Epidermal melanocyte (primary cell): Measurements from ENCODE around the gene CTR9.

Source experiments
- DNase-seq: peaks from one replicate; pipeline ENCODE4 v3.0.0; 2011; ENCODE audit warnings: low spot score; ENCODE audit not compliant: insufficient read length

Gene CTR9

DNA sequence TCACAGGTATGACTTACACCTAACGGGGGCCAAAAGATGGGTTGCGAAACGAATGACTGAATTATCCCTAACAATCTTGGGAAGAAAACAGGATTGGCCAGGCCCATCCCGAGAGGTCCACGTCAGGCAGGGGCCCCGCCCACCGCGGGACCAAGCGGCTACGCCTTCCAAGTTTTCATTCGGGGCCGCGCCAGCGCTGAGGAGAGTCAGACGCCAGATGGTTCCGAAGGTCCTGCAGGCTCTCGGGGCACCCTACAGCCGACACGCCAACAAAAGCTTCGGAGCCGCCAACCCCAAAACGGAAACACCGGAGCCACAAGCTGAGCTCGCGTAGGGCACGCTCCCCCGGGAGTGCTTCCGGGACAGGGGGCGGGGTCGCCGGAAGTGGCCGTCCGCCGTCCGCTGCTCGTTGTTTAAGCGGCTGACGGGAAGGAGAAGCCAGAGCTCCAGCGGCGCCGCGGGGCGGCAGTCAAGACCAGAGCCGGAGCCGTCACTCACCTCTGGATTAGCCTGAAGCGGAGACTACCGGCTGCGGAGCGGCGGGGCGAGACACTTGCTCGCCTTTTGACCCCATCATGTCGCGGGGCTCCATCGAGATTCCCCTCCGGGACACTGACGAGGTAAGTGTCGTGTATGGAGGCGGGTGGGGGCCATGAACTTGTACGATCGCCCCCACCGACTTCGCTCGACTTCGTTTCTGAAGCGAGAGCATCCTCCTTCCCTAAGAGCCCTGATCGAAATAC, at the start of gene CTR9:
Gene CTR9 (plus strand): TSS at position 409 of the 743 bp plus-strand sequence. CDS start 167 bp downstream, at position 576.
- DNase-seq, result peak; percentile 65

- no peak for DNase-seq
These were observed 49.1 kb upstream of the CTR9 start for GRCh38 chr11:10701982-10702381.

DNA sequence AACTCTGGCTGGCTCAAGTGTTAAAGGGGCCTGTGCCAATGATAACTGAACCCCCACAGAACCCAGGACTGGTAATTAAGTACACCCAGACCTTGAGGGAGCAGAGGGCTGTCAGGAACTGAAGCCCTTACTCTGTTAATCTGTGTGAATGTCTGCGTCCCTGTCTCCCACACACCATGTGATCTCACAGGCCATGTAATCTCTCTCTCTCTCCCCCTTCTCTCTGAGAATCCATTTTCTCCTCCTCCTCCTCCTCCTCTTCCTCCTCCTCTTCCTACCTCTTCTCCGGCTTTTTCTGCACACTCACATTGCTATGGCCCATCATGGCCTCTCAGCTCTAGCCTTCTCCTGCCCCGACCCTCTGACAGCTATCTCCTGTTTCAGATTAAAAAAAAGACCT, 42.9 kb upstream of the CTR9 start:
- DNase-seq, result no peak

DNA sequence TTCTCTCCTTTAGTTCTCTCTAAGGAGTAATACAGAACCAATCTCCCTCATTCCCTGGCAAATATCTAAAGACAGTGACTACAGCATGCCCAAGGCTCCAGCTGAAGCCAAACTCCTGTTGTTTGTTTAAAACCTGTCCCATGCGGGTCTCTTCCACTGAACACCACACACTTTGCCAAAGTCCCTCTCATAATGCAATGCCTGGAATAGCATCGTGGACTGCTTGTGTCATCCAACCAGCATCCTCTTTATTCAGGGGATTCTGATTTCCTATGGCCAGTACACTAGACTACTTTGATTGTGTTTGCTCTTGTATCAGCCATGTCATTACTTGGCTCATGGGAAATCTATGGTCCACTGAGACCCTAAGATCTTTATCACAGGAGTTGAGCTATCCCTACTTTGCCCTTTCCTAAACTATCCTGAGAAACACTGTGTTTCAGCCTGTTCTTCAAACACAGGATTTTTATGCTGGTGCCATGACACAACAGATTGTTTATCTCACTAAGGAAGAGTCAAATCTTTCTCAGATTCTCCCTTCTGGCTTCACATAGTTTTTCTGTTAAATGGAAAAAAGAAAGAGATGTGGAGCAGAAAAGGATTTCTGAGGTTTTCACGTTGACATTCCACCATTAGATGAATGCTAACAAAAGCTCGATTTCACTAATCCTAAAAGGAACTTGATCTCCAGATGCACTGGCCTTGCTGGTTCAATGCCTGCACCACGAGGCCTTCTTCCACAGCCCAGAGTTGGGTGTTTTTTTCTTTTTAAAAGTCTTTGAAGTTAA, 41.6 kb upstream of the CTR9 start:
- no peak for DNase-seq

DNA sequence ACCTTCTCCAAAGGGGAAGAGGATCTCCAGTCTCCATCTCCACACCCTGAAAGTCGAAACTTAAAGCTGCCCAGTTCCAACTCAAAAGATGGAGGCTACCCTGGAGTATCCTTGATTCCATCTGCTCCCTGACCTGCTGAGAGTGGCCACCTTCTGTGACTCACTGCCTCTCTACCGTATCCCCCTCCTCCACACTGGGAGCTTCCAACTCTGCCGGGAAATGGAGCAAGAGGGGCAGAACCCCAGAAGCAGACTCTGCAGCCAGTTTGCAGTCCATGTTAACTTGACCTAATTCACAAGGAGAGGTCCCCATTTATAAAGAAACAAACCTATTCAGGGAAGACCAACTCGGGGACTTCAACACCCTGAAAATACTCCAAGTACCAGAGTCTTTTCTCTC, 35.5 kb upstream of the CTR9 start:
- DNase-seq, result no peak

DNA sequence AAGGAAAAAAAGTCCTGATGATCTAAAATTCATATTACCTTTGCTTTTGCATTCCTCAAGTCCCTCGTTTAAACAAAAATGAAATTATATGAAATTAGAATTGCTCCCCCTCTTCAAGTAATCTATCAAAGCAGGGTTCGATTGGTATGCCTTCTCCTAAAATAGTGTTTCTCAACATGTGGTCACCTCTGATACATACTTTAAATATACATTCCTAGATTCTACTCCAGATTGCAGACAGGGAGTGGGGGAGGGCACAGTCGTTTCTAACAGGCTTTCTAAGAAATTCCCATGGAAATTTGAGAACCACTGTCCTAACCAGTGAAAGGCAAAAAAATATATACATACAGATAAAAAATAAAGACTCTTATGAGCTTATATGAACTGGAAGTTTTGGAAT, 34.9 kb upstream of the CTR9 start:
- DNase-seq, result no peak

- no peak for DNase-seq
These were observed 34.3 kb upstream of the CTR9 start for GRCh38 chr11:10716543-10717259.

DNA sequence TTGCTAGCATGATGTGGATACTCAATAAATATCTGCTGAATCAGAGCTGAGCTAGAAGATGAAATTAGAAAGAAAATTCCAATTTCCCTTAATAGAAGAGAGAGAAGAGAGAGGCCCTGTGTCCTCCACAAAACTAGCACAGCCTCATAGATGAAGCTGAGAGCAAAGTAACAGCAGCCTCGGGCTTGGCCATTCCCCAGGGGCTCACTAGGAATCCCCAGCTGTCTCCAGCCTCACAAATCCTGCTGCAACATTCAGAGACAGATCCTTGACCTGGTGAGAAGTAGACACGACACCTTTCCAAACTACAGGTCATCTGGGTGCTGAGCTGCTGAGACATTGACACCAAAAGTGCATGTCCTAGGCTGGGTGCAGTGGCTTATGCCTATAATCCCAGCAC, 31.4 kb upstream of the CTR9 start:
- no peak for DNase-seq

DNA sequence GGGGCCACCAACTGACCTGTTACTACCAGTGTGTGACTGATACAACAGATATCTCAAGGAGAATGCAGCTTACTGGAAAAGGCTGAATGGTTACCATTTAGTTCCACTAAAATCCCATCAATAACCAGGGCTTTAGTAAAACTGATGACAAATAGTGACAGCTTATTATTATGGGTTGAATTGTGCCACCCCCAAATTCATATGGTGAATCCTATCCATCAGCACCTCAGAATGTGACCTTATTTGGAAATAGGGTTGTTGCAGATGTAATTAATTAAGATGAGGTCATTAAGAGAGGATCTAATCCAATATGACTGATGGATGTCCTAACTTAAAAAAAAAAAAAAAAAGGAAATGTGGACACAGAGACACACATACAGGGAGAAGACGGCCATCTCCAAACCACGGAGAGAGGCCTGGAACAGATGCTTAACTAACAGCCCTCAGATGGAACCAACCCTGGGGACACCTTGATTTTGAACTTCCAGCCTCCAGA, 30.1 kb upstream of the CTR9 start:
- DNase-seq, result no peak

GRCh38 chr11:10722307-10722706, 28.7 kb upstream of the CTR9 start:
- no peak for DNase-seq

DNA sequence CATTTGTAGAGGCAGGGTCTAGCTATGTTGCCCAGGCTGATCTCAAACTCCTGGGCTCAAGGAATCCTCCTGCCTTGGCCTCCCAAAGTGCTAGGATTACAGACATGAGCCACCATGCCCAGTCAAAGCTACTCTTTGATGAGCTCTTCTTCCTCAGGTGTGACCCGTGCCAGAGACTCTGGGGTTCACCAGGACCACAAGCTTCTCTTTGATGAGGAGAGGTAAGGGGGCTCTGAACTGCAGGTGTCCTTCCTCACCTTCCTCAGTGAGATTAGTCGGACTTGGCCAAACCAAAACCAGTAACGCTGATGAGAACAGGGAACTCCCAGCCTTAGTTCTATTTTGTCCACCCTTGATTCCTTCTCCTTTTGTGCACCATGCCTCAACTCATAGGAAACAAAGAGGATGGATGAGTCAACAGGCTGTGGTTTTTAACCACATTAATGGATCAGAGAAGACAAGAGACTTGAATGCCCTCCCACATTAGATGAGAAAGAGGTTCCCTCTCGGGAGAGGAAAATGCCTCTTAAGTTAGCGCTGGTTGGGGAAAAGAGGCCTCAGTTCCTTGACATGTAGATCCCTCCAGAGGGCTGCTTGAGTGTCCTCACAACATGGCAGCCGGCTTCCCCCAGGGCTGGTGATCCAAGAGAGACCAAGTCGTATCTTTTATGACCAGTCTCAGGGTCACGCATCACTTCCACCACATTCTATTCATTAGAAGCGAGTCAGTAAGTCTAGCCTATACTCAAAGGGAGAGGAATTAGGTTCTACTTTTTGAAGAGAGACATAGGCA, 25.7 kb upstream of the CTR9 start:
- no peak for DNase-seq

DNA sequence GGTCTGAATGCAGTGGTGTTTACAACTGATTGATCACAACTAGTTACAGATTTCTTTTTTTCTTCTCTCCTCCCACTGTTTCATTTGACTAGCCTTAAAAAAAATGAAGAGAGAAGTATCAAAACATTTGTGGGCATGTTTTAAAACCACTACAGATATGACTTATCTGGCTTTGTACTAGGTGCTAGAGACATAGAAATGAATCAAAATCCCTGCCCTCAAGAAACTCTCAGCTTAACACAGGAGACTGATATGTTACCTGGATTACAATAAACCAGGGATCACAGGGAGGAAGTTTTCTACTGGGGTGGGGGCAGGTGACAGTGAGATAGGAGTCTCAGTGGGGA, 25.2 kb upstream of the CTR9 start:
- no peak for DNase-seq

DNA sequence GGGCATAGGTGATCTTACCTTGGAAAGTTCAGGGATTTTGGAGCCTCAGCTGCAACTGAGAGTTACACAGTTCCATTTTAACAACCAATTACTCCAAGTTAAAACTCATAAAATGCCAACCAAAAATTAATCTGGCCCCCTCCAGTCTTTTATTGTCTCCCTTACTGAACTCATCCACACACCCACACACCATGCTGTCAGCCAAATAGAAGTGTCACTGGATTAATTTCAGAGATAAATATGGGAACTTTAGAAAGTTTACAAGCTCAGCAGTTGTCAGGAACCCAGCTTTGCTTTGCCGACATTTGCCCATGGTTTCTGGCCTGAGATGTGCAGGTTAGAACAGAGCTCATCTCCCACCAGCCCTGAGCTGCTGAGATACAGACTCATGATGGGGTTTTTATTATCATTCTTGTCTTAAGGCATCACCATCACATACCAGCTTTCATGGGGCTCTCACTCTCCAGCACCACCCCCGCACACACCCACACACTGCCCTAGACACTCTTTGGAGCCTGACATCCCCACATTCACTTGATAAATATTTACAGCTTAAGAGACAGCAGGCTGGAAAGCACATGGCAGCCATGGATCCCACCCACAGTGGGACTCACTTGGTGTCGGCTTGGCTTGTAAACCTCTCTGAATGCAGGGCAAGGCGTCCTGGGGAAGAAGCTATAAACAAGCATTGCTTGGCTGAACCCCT, 23.7 kb upstream of the CTR9 start:
- no peak for DNase-seq

- DNase-seq, result no peak
These were observed 22.9 kb upstream of the CTR9 start for GRCh38 chr11:10728154-10728553.

- no peak for DNase-seq
These were observed 22.1 kb upstream of the CTR9 start for GRCh38 chr11:10728789-10729472.

- DNase-seq, result no peak
These were observed 20.9 kb upstream of the CTR9 start for GRCh38 chr11:10730151-10730550.

DNA sequence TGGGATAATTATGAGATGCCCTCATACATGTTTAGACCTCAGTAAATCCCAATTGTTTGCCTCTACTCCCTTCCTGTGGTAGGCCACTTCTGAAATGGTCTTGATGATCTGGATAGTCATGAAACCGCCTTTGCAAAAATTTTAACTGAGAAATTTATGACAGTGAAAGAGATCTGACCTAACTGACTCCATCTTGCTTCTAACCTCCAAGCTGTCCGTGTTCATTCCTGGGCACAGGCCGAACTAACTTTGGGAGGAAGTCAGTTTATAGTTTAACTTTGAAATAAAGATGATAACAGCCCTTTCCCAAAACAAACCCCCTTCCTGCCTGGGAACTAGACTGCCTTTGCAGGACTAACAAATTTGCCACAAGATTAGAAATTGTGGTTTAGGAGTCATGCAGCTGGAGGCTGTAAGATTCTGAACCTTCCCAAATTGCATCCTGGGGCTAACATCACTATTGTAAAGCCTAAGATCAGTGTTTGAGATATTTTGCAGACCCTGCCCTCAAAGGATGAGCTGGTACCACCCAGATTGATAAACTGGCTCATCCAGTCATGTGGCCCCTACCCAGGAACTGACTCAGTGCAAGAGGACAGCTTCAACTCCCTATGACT, 19.9 kb upstream of the CTR9 start:
- DNase-seq, result no peak

DNA sequence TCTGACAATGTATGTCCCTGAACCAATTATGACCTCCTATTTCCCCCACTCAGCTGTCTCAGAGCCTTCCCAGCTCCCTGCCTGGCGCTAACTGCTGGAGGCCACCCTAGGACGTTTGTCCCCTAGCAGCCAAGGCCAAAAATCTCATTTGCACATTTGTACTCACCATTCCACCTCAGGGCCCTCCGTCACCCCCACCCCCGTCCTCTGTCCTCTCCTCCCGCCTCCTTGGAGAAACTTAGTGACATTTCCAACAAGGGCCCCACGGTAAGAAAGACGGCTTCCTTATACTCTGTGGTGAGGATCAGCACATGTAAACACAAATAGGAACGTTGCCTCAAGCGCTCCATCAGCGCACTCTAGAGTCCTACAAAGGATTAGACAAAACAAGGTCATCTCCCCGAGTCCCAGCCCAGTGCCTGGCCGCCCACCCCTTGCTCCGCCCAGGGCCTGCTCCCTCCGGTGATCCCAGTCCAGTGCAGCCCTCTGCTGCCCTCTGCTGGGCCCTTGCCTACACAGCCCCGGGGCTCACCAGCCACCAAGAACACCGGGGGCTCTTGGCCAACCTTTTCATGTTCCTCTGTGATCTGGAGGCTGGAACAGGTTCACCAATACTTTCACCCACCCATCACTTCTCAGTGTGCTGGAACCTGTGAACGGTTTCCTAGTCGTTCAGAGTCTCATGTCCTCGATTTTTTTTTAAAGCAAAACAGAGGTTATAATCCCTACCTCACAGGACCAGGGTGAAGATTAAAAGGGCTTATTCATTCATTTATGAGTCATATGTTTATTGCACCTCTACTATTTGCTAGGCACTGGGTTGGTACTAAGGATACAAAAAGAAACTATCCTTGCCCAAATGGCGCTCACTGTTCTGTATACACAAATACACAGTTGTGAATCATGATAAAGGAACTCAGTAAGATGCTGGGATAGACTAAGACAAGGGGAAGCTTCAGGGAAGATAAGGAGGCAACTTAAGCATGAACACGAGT, 15.3 kb upstream of the CTR9 start:
- DNase-seq, result peak; percentile 92
